WTC11 (cell line): ENCODE results near the gene ZNF506. TPM values are rescaled to one million over a fixed set of nuclear protein-coding genes. Genes with fewer than 3 reads are reported as not detected.
A peak's percentile ranks its signal among the peaks of the same experiment; 100 is the strongest.

Experiments used
- ATAC-seq: fragments of 200-7000 bp; cut with Tn5 transposase; 2 replicates; pipeline ENCODE4 v1.10.0; 2021; ENCODE audit warnings: mild to moderate bottlenecking, moderate library complexity
- CTCF ChIA-PET: fragments of 300-600 bp; sonication (Branson Sonifier 250); formaldehyde crosslinking; loops from one replicate; lab custom pipeline; 2021; ENCODE audit warnings: antibody characterized with exemption; lab: Charles Lee
- POLR2A ChIA-PET: fragments of 350-600 bp; sonication (Branson Sonifier 250); formaldehyde crosslinking; loops from one replicate; lab custom pipeline; 2021; ENCODE audit warnings: antibody characterized with exemption; lab: Charles Lee
- DNase-seq: peaks from one replicate; pipeline ENCODE4 v3.0.0; 2021; ENCODE audit warnings: low spot score
- H3K27ac Mint-ChIP-seq: 2 replicates; pipeline ENCODE4 v1.8.0; 2021; ENCODE audit warnings: mixed read lengths
- H3K27me3 Mint-ChIP-seq: 2 replicates; pipeline ENCODE4 v1.8.0; 2021; ENCODE audit warnings: low read depth, mild to moderate bottlenecking, moderate library complexity, mixed read lengths
- H3K36me3 Mint-ChIP-seq: 2 replicates; pipeline ENCODE4 v1.8.0; 2021; ENCODE audit warnings: mixed read lengths
- H3K4me1 Mint-ChIP-seq: 2 replicates; pipeline ENCODE4 v1.8.0; 2022; ENCODE audit warnings: mixed read lengths
- H3K4me3 Mint-ChIP-seq: 2 replicates; pipeline ENCODE4 v1.8.0; 2021; ENCODE audit warnings: mild to moderate bottlenecking, moderate library complexity, mixed read lengths
- H3K9me3 Mint-ChIP-seq: 2 replicates; pipeline ENCODE4 v1.8.0; 2021; ENCODE audit warnings: mixed read lengths
- CDX4 ChIP-seq: fragments of 250-450 bp; sonication (Bioruptor Pico); IDR thresholded peaks from 2 replicates; pipeline ENCODE4 v1.9.0; 2021; ENCODE audit warnings: moderate library complexity, mild to moderate bottlenecking, inconsistent platforms, borderline replicate concordance
- CREB1 ChIP-seq: sonication (generic); formaldehyde crosslinking; IDR thresholded peaks from 2 replicates; pipeline ENCODE4 v1.8.0; 2023; ENCODE audit warnings: mild to moderate bottlenecking, missing genetic modification reagents
- E2F4 ChIP-seq: sonication (generic); formaldehyde crosslinking; IDR thresholded peaks from 2 replicates; pipeline ENCODE4 v1.8.1; 2022; ENCODE audit warnings: low read depth, mild to moderate bottlenecking, moderate library complexity, missing genetic modification reagents, borderline replicate concordance
- ETV6 ChIP-seq: sonication (generic); formaldehyde crosslinking; IDR thresholded peaks from 2 replicates; pipeline ENCODE4 v1.8.1; 2022; ENCODE audit warnings: mild to moderate bottlenecking, missing genetic modification reagents
- FOXJ3 ChIP-seq: sonication (generic); formaldehyde crosslinking; IDR thresholded peaks from 2 replicates; pipeline ENCODE4 v1.9.0; 2021; ENCODE audit warnings: missing genetic modification reagents, mild to moderate bottlenecking, borderline replicate concordance
- HMGXB4 ChIP-seq: sonication (generic); formaldehyde crosslinking; IDR thresholded peaks from 2 replicates; pipeline ENCODE4 v1.8.1; 2023; ENCODE audit warnings: mild to moderate bottlenecking, moderate library complexity, missing genetic modification reagents
- IRF1 ChIP-seq: sonication (generic); formaldehyde crosslinking; IDR thresholded peaks from 2 replicates; pipeline ENCODE4 v1.8.0; 2023; ENCODE audit warnings: missing genetic modification reagents
- IRF2 ChIP-seq: sonication (generic); formaldehyde crosslinking; IDR thresholded peaks from 2 replicates; pipeline ENCODE4 v1.8.0; 2022; ENCODE audit warnings: low read depth, missing genetic modification reagents, borderline replicate concordance
- NR2C2 ChIP-seq: sonication (generic); formaldehyde crosslinking; IDR thresholded peaks from 2 replicates; pipeline ENCODE4 v1.8.0; 2022; ENCODE audit warnings: mild to moderate bottlenecking, missing genetic modification reagents
- NR3C1 ChIP-seq: sonication (generic); formaldehyde crosslinking; conservative IDR thresholded peaks from 2 replicates; pipeline ENCODE4 v1.8.1; 2023; ENCODE audit warnings: low read depth, mild to moderate bottlenecking, missing genetic modification reagents
- PREB ChIP-seq: sonication (generic); formaldehyde crosslinking; IDR thresholded peaks from 2 replicates; pipeline ENCODE4 v1.8.1; 2022; ENCODE audit warnings: mild to moderate bottlenecking, missing genetic modification reagents, moderate library complexity, borderline replicate concordance
- RELA ChIP-seq: sonication (generic); formaldehyde crosslinking; IDR thresholded peaks from 2 replicates; pipeline ENCODE4 v1.8.1; 2022; ENCODE audit warnings: missing genetic modification reagents, mild to moderate bottlenecking, borderline replicate concordance
- TCF7 ChIP-seq: sonication (generic); formaldehyde crosslinking; IDR thresholded peaks from 2 replicates; pipeline ENCODE4 v1.8.0; 2022; ENCODE audit warnings: mild to moderate bottlenecking, low read depth, missing genetic modification reagents, moderate library complexity
- TEAD1 ChIP-seq: sonication (generic); formaldehyde crosslinking; IDR thresholded peaks from 2 replicates; pipeline ENCODE4 v1.8.0; 2022; ENCODE audit warnings: mild to moderate bottlenecking, missing genetic modification reagents
- TEAD4 ChIP-seq: sonication (generic); formaldehyde crosslinking; IDR thresholded peaks from 2 replicates; pipeline ENCODE4 v1.8.0; 2022; ENCODE audit warnings: mild to moderate bottlenecking, missing genetic modification reagents
- USF1 ChIP-seq: sonication (generic); formaldehyde crosslinking; IDR thresholded peaks from 2 replicates; pipeline ENCODE4 v1.8.0; 2022; ENCODE audit warnings: mild to moderate bottlenecking, missing genetic modification reagents
- USF2 ChIP-seq: sonication (generic); formaldehyde crosslinking; IDR thresholded peaks from 2 replicates; pipeline ENCODE4 v1.8.1; 2023; ENCODE audit warnings: mild to moderate bottlenecking, missing genetic modification reagents, moderate library complexity
- ZNF121 ChIP-seq: sonication (generic); formaldehyde crosslinking; IDR thresholded peaks from 2 replicates; pipeline ENCODE4 v1.8.0; 2023; ENCODE audit warnings: missing genetic modification reagents
- ZNF263 ChIP-seq: sonication (generic); formaldehyde crosslinking; IDR thresholded peaks from 2 replicates; pipeline ENCODE4 v1.8.1; 2022; ENCODE audit warnings: low read depth, mild to moderate bottlenecking, moderate library complexity, missing genetic modification reagents
- ZNF396 ChIP-seq: fragments of 250-450 bp; sonication (Bioruptor Pico); IDR thresholded peaks from 2 replicates; pipeline ENCODE4 v1.8.0; 2021; ENCODE audit warnings: mild to moderate bottlenecking, moderate library complexity, borderline replicate concordance
- ZNF425 ChIP-seq: fragments of 250-450 bp; sonication (Bioruptor Pico); conservative IDR thresholded peaks from 2 replicates; pipeline ENCODE4 v1.9.0; 2021; ENCODE audit warnings: mild to moderate bottlenecking
- total RNA-seq: library from RNA; stranded (reverse); gene quantifications from 3 replicates; pipeline ENCODE4 v1.2.3, GENCODE V29; 2021

Gene ZNF506
- total RNA-seq, 1 experiment from 2014 or later: 20.8 TPM

- Mint-ChIP-seq H3K36me3 (no peaks in the 10 kb centered on the region), H3K4me1 (no peaks in the 10 kb centered on the region), H3K27me3 (no peaks in the 10 kb centered on the region), H3K4me3 (no peak overlapping the region), H3K9me3 (no peaks in the 10 kb centered on the region), H3K27ac (no peak overlapping the region)
- POLR2A ChIA-PET: interaction anchor here (0.6 to 1.4 kb wide), 2 partner anchors 108 to 154 kb away, joined by 3 to 6 read pairs; partner anchors contain the start of gene ZNF253
- ATAC-seq: peak; percentile 58; the same call in 1 of the 2 replicates
- DNase-seq: no peak
- CTCF ChIA-PET: interaction anchor here (0.6 to 1.2 kb wide), 5 partner anchors 9 to 100 kb away, joined by 3 to 6 read pairs (median 4); partner anchors contain the start of gene ZNF506
- TF ChIP-seq PREB (CRISPR knock-in tag) (no peak), IRF2 (no peak), TEAD4 (CRISPR knock-in tag) (no peak), RELA (no peak), ZNF425 (CRISPR knock-in tag) (no peak), CDX4 (CRISPR knock-in tag) (no peak), TEAD1 (no peak), ETV6 (CRISPR knock-in tag) (no peak), USF2 (CRISPR knock-in tag) (no peak), USF1 (CRISPR knock-in tag) (no peak)
These were observed 63.4 kb downstream of the ZNF506 start for GRCh38 chr19:19758164-19758563.

GRCh38 chr19:19752760-19753403 is 68.7 kb downstream of the ZNF506 start:
- H3K9me3 Mint-ChIP-seq: 0 out of 2 replicates have a peak, but pooled peaks cover 3% of the 10 kb centered on the region
- no peak overlapping the region for H3K27ac Mint-ChIP-seq
- H3K4me3 Mint-ChIP-seq: no peak overlapping the region
- DNase-seq: no peak
- no peaks in the 10 kb centered on the region for H3K36me3 Mint-ChIP-seq
- POLR2A ChIA-PET: no interaction called here
- H3K27me3 Mint-ChIP-seq: no peaks in the 10 kb centered on the region
- H3K4me1 Mint-ChIP-seq: no peaks in the 10 kb centered on the region
- ATAC-seq: no peak
- CTCF ChIA-PET: no interaction called here
- TF ChIP-seq HMGXB4: no peak
- TF ChIP-seq IRF1: no peak
- no peak for TF ChIP-seq ZNF121 (CRISPR knock-in tag)
- TF ChIP-seq CREB1 (CRISPR knock-in tag): no peak
- no peak for TF ChIP-seq ZNF263 (CRISPR knock-in tag)
- TF ChIP-seq FOXJ3 (CRISPR knock-in tag): no peak
- TF ChIP-seq PREB (CRISPR knock-in tag): no peak
- TF ChIP-seq TCF7 (CRISPR knock-in tag): no peak
- no peak for TF ChIP-seq NR3C1 (CRISPR knock-in tag)
- no peak for TF ChIP-seq USF2 (CRISPR knock-in tag)
- no peak for TF ChIP-seq IRF2
- TF ChIP-seq E2F4 (CRISPR knock-in tag): no peak
- no peak for TF ChIP-seq ZNF396
- no peak for TF ChIP-seq NR2C2 (CRISPR knock-in tag)
